ENCODE measurements around the gene PDGFC.

PDGFC gene

DNA sequence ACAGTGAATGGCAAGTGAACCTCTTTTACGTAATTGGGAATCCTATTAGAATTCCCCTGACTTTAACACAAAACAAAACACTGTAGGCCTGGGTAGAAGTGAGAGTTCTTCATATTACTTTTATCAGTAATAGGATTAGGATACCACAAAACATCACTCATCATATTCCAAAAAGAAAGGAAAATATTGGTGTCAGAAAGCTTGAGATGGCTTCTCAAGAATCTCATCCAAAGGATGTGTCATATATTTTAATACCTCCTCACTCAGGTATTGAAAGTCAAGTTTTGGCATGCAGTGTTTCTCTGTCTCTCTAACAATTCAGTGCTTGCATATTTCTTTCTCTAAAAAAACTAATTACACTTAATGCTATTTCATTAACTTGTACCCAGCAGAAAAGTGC, 173.2 kb downstream of the PDGFC start:
- CTCF ChIA-PET: no interaction called here
- POLR2A ChIA-PET: no interaction called here

DNA sequence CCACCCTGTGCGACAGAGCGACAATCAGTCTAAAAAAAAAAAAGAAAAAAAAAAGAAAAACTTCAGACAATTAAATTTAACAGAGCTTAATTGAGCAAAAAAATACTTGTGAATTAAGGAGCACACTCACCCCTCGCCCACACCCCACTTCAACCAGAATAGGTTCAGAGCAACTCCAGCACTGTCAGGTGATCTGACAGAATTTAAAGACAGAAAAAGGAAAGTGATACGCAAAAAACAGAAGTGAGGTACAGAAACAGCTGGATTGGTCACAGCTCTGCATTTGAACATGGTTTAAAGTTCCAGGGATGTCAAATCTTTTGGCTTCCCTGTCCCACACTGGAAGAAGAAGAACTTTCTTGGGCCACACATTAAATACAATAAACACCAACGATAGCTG, 174.4 kb downstream of the PDGFC start:
- CTCF ChIA-PET: interaction anchor here (0.6 kb wide), 1 partner anchor 1952 kb away, joined by 3 read pairs; no protein-coding TSS in a partner anchor
- POLR2A ChIA-PET: no interaction called here
- no peak for DNase-seq (ENCODE audit: extremely low spot score)

More for the DNA sequence above, 173.2 kb downstream of the PDGFC start:
- no peak for DNase-seq (ENCODE audit: extremely low spot score)
- TF ChIP-seq FOXK2 (IDR thresholded peaks at IDR 0.05) (no peak), BHLHE40 (IDR thresholded peaks at IDR 0.05; ENCODE audit: borderline replicate concordance) (no peak), HDGF (IDR thresholded peaks at IDR 0.05; ENCODE audit: borderline replicate concordance) (no peak), FOXA1 (IDR thresholded peaks at IDR 0.05) (no peak), PKNOX1 (IDR thresholded peaks at IDR 0.05) (no peak), SUZ12 (IDR thresholded peaks at IDR 0.05) (no peak), TARDBP (IDR thresholded peaks at IDR 0.05) (no peak), CTBP1 (IDR thresholded peaks at IDR 0.05; ENCODE audit: borderline replicate concordance) (no peak)

GRCh38 chr4:156795727-156796126, 175.9 kb downstream of the PDGFC start:
- CTCF ChIA-PET: interaction anchor here (0.8 to 1.1 kb wide), 2 partner anchors 173 to 1179 kb away, joined by 3 to 4 read pairs; no protein-coding TSS in a partner anchor
- POLR2A ChIA-PET: no interaction called here
- peak; percentile 55 for TF ChIP-seq PKNOX1 (IDR thresholded peaks at IDR 0.05)
- TF ChIP-seq FOXM1 (IDR thresholded peaks at IDR 0.05; ENCODE audit: borderline replicate concordance): no peak
- DNase-seq (ENCODE audit: extremely low spot score): no peak

More for the DNA sequence above, 174.4 kb downstream of the PDGFC start:
- no peak for TF ChIP-seq FOXM1 (IDR thresholded peaks at IDR 0.05; ENCODE audit: borderline replicate concordance)
- TF ChIP-seq TARDBP (IDR thresholded peaks at IDR 0.05): no peak
- TF ChIP-seq NFRKB (IDR thresholded peaks at IDR 0.05): no peak
- TF ChIP-seq LEF1 (IDR thresholded peaks at IDR 0.05; ENCODE audit: borderline replicate concordance): no peak
- no peak for TF ChIP-seq PKNOX1 (IDR thresholded peaks at IDR 0.05)
- no peak for TF ChIP-seq SP1 (IDR thresholded peaks at IDR 0.05)
- TF ChIP-seq FOXK2 (IDR thresholded peaks at IDR 0.05): no peak
- no peak for TF ChIP-seq FOXA1 (IDR thresholded peaks at IDR 0.05)
- TF ChIP-seq ELF4 (IDR thresholded peaks at IDR 0.05): no peak
- TF ChIP-seq ZNF384 (IDR thresholded peaks at IDR 0.05): no peak

DNA sequence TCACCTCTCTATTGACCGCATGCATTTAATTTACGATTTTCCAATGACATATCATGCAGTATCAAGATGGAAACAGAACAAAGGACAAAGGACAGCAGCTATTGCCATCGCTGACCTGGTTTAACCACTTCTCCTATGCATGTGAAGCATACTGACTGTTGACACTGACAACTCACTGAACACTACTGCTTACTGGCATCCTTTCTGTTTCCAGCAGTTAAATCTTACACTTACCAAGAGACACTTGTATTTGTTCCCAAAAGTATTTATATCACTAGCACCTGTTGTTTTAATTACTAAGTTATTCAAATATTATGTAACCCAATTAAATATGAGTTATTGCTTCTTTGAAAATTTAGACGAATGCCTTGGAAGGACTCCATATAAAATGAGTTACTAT, 176.7 kb downstream of the PDGFC start:
- CTCF ChIA-PET: interaction anchor here (1.1 kb wide), 1 partner anchor 173 kb away, joined by 4 read pairs; no protein-coding TSS in a partner anchor
- no peak for DNase-seq (ENCODE audit: extremely low spot score)
- POLR2A ChIA-PET: no interaction called here
- TF ChIP-seq PKNOX1 (IDR thresholded peaks at IDR 0.05) (no peak), FOXA1 (IDR thresholded peaks at IDR 0.05) (no peak), FOXM1 (IDR thresholded peaks at IDR 0.05; ENCODE audit: borderline replicate concordance) (no peak), ZNF384 (IDR thresholded peaks at IDR 0.05) (no peak), L3MBTL2 (conservative IDR thresholded peaks at IDR 0.05) (no peak), ELF4 (IDR thresholded peaks at IDR 0.05) (no peak), BHLHE40 (IDR thresholded peaks at IDR 0.05; ENCODE audit: borderline replicate concordance) (no peak), LEF1 (IDR thresholded peaks at IDR 0.05; ENCODE audit: borderline replicate concordance) (no peak), FOXK2 (IDR thresholded peaks at IDR 0.05) (no peak), ARNT (IDR thresholded peaks at IDR 0.05) (no peak), TARDBP (IDR thresholded peaks at IDR 0.05) (no peak), SUZ12 (IDR thresholded peaks at IDR 0.05) (no peak), SP1 (IDR thresholded peaks at IDR 0.05) (no peak), HDGF (IDR thresholded peaks at IDR 0.05; ENCODE audit: borderline replicate concordance) (no peak), CTBP1 (IDR thresholded peaks at IDR 0.05; ENCODE audit: borderline replicate concordance) (no peak), NFRKB (IDR thresholded peaks at IDR 0.05) (no peak)

DNA sequence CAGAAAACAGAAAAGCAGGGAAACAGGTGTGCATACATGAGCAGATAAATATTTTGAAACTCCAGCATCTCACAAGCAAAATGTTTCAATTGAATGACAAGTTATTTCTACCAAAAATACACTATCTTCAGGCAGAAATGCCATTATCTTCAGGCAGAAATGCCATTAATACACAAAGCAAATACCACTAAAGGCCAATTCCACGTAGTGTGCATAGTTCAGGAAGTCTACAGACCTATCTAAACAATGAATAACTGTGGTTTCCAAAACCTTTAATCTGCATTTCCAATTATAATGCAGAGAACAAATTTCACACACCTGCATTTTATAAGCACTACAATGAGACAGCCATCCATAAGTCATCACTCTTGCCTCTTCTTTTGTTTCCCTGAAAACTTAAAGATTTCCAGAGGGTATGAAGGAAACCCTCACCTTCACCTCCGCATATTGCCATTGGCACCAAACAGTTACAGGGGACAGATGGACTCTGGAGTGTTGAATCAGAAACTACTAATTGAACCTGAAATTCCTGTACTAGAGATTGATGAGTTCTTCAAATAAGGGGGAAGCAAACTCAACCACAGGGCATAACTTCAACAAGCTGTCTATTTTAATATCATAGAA, 179.0 kb downstream of the PDGFC start:
- POLR2A ChIA-PET: no interaction called here
- CTCF ChIA-PET: no interaction called here
- no peak for TF ChIP-seq FOXM1 (IDR thresholded peaks at IDR 0.05; ENCODE audit: borderline replicate concordance)
- TF ChIP-seq BHLHE40 (IDR thresholded peaks at IDR 0.05; ENCODE audit: borderline replicate concordance): no peak
- TF ChIP-seq PKNOX1 (IDR thresholded peaks at IDR 0.05): no peak
- no peak for TF ChIP-seq TARDBP (IDR thresholded peaks at IDR 0.05)
- no peak for TF ChIP-seq ARNT (IDR thresholded peaks at IDR 0.05)
- TF ChIP-seq FOXA1 (IDR thresholded peaks at IDR 0.05): no peak
- no peak for TF ChIP-seq FOXK2 (IDR thresholded peaks at IDR 0.05)
- TF ChIP-seq ELF4 (IDR thresholded peaks at IDR 0.05): no peak
- TF ChIP-seq SUZ12 (IDR thresholded peaks at IDR 0.05): no peak
- TF ChIP-seq CTBP1 (IDR thresholded peaks at IDR 0.05; ENCODE audit: borderline replicate concordance): no peak
- TF ChIP-seq ZNF384 (IDR thresholded peaks at IDR 0.05): no peak
- TF ChIP-seq L3MBTL2 (conservative IDR thresholded peaks at IDR 0.05): no peak
- TF ChIP-seq HDGF (IDR thresholded peaks at IDR 0.05; ENCODE audit: borderline replicate concordance): no peak
- no peak for TF ChIP-seq NFRKB (IDR thresholded peaks at IDR 0.05)
- TF ChIP-seq LEF1 (IDR thresholded peaks at IDR 0.05; ENCODE audit: borderline replicate concordance): no peak
- no peak for TF ChIP-seq SP1 (IDR thresholded peaks at IDR 0.05)
- DNase-seq (ENCODE audit: extremely low spot score): no peak

Measured in HEK293T (cell line).